Kidney epithelial cell (primary cell): Measurements from ENCODE around the gene AKNAD1. TPM values are rescaled to one million over a fixed set of nuclear protein-coding genes. Genes with fewer than 3 reads are reported as not detected.
"Not testable (repeated sequence)": the region's sequence is repeated elsewhere in the genome, so short reads cannot be mapped to it uniquely, and the experiment has no call there.

Experiments
- DNase-seq: peaks from one replicate; pipeline ENCODE4 v3.0.0-alpha.2; 2010; ENCODE audit warnings: low read depth
- H3K27me3 ChIP-seq: 2 replicates; pipeline ENCODE4 v1.6.0; 2011; ENCODE audit warnings: low read length; ENCODE audit not compliant: control insufficient read depth, insufficient read depth
- H3K36me3 ChIP-seq: 2 replicates; pipeline ENCODE4 v1.5.1; 2011; ENCODE audit warnings: low read length; ENCODE audit not compliant: control insufficient read depth, insufficient read depth
- H3K4me3 ChIP-seq: 2 replicates; pipeline ENCODE4 v1.5.1; 2011; ENCODE audit warnings: low read depth, mild to moderate bottlenecking, control low read depth, low read length
- total RNA-seq: library from RNA; depleted of rRNA; stranded (reverse); fragments of >200 nt; gene quantifications from 2 replicates; pipeline ENCODE4 v1.2.3, GENCODE V29; 2015
- TF ChIP-seq, protein P1 (sequence below): IDR thresholded peaks from 2 replicates; pipeline ENCODE4 v1.5.1; 2011; ENCODE audit warnings: mild to moderate bottlenecking, moderate library complexity, low read length, control low read depth, inconsistent platforms; ENCODE audit not compliant: insufficient read depth, poor library complexity, severe bottlenecking

Gene AKNAD1
- total RNA-seq, 1 donor from 2014 or later = 1.8 TPM

DNA sequence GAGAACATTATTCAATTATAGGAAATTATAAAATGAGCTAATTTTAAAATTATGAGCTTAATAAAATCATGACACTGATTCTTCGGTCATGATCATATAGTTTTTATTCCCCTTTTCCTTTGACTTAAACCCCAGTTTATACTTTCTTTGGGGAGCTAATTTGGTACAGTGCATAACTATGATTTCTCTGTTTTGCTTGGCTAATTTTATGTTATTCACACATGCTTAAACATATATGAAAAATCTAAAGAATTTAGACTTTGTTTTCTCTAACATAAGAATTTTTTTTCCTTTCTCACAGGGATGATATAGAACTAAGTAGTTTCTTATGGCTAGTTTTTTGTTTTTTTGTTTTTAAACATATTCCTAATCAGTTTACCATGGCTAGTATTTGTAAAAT lies 57.9 kb downstream of the AKNAD1 start:
- H3K36me3 ChIP-seq = peaks cover 1% of the 10 kb centered on the region
- H3K4me3 ChIP-seq = no peak overlapping the region
- H3K27me3 ChIP-seq = no peaks in the 10 kb centered on the region
- DNase-seq = no peak
- TF ChIP-seq, protein P1, sequence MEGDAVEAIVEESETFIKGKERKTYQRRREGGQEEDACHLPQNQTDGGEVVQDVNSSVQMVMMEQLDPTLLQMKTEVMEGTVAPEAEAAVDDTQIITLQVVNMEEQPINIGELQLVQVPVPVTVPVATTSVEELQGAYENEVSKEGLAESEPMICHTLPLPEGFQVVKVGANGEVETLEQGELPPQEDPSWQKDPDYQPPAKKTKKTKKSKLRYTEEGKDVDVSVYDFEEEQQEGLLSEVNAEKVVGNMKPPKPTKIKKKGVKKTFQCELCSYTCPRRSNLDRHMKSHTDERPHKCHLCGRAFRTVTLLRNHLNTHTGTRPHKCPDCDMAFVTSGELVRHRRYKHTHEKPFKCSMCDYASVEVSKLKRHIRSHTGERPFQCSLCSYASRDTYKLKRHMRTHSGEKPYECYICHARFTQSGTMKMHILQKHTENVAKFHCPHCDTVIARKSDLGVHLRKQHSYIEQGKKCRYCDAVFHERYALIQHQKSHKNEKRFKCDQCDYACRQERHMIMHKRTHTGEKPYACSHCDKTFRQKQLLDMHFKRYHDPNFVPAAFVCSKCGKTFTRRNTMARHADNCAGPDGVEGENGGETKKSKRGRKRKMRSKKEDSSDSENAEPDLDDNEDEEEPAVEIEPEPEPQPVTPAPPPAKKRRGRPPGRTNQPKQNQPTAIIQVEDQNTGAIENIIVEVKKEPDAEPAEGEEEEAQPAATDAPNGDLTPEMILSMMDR = no peak

DNA sequence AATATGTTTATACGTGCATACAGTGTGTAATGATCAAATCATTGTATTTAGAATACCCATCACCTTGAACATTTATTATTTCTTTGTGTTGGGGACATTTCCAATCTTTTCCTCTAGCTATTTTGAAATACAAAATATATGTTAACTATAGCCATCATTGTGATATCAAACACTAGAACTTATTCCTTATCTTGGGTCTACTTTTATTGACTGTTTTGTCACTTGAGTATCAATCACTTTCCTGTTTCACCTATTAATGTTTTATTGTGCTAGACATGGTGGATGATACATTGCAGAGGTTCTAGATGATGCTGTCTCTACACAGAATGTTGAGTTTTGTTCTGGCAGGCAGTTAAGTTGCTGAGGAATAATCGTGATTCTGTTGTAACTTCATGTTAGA lies 64.5 kb downstream of the AKNAD1 start:
- TF ChIP-seq, protein P1 = no peak
- H3K27me3 ChIP-seq = no peaks in the 10 kb centered on the region
- DNase-seq = no peak
- no peak overlapping the region for H3K4me3 ChIP-seq
- H3K36me3 ChIP-seq = peaks cover 1% of the 10 kb centered on the region

GRCh38 chr1:108791790-108792189 lies 65.1 kb downstream of the AKNAD1 start:
- no peak for DNase-seq
- Histone ChIP-seq H3K4me3 (no peak overlapping the region), H3K27me3 (no peaks in the 10 kb centered on the region), H3K36me3 (no peaks in the 10 kb centered on the region)
- TF ChIP-seq, protein P1 = no peak

- TF ChIP-seq, protein P1 = no peak
- no peak for DNase-seq
- no peaks in the 10 kb centered on the region for H3K27me3 ChIP-seq
- H3K4me3 ChIP-seq = no peak overlapping the region
- H3K36me3 ChIP-seq = peaks cover 1% of the 10 kb centered on the region
Observed at GRCh38 chr1:108785880-108786279, 71.0 kb downstream of the AKNAD1 start.

GRCh38 chr1:108785264-108785663 lies 71.6 kb downstream of the AKNAD1 start:
- no peak overlapping the region for H3K4me3 ChIP-seq
- H3K27me3 ChIP-seq = no peaks in the 10 kb centered on the region
- DNase-seq = no peak
- H3K36me3 ChIP-seq = peaks cover 1% of the 10 kb centered on the region
- TF ChIP-seq, protein P1 = no peak

- H3K36me3 ChIP-seq, H3K27me3 ChIP-seq, H3K4me3 ChIP-seq, DNase-seq: not testable (repeated sequence)
Observed at GRCh38 chr1:108781575-108781944, 75.3 kb downstream of the AKNAD1 start.
